ENCODE results near the gene PKNOX1. TPM values are rescaled to one million over a fixed set of nuclear protein-coding genes. Genes with fewer than 3 reads are reported as not detected.
"Not testable (repeated sequence)": the region's sequence is repeated elsewhere in the genome, so short reads cannot be mapped to it uniquely, and the experiment has no call there.

Gene PKNOX1
- total RNA-seq (21.5 TPM), polyA plus RNA-seq (10 to 100 TPM; 13.0 to 22.6 (median 16.8) TPM)

- H3K4me1 Mint-ChIP-seq: peaks cover 4 to 33% (median 20%) of the 10 kb centered on the region in 4 donors
- H3K36me3 Mint-ChIP-seq: peaks cover 10% of the 10 kb centered on the region
Measured at GRCh38 chr21:42973991-42974831, at the start of gene PKNOX1. Gene PKNOX1, plus strand, starts transcription at chr21:42974562. Its CDS starts 29,820 bp downstream, at chr21:43004382.

GRCh38 chr21:42925114-42925926 is 49.0 kb upstream of the PKNOX1 start, which contains the start of gene ERVH48-1:
Gene ERVH48-1, minus strand, starts transcription at chr21:42925630. Its CDS starts 6,624 bp downstream, at chr21:42919006.
- Mint-ChIP-seq H3K9me3 (no peaks in the 10 kb centered on the region), H3K27me3 (peaks cover 4% of the 10 kb centered on the region), H3K36me3 (no peaks in the 10 kb centered on the region), H3K4me1 (peaks cover 0 to 17% (median 12%) of the 10 kb centered on the region in 4 donors), H3K27ac (peak within 1 kb of the TSS; percentile 16 to 87 (median 79)), H3K4me3 (no peak within 1 kb of the TSS)
- H3K27me3 ChIP-seq (ENCODE audit: control insufficient read depth, insufficient read depth, low read length): no peaks in the 10 kb centered on the region
- no peaks in the 10 kb centered on the region for H3K9me3 ChIP-seq (ENCODE audit: control insufficient read depth in 2 of 2, low read length in 2 of 2)
- no peak for ATAC-seq (ENCODE audit: low read depth in 2 of 2)
- peak in 2 of 3 donors; percentile 4 to 48 for DNase-seq
- no peak within 1 kb of the TSS for H3K27ac ChIP-seq (ENCODE audit: insufficient read depth, low read length, poor library complexity, severe bottlenecking)
- no peaks in the 10 kb centered on the region for H3K36me3 ChIP-seq (ENCODE audit: control insufficient read depth, insufficient read depth, low read length)
- no peak within 1 kb of the TSS for H3K4me3 ChIP-seq (ENCODE audit: low read depth, low read length)
- peaks cover 9% of the 10 kb centered on the region for H3K4me1 ChIP-seq (ENCODE audit: control insufficient read depth, insufficient read depth, low read length, poor library complexity, severe bottlenecking)

More at GRCh38 chr21:42973991-42974831, at the start of gene PKNOX1:
- H3K27me3 ChIP-seq (ENCODE audit: control insufficient read depth, insufficient read depth, low read length): no peaks in the 10 kb centered on the region
- no peaks in the 10 kb centered on the region for H3K9me3 ChIP-seq (ENCODE audit: control insufficient read depth in 2 of 2, low read length in 2 of 2)
- Mint-ChIP-seq H3K27ac (peak within 1 kb of the TSS; percentile 83 to 94 (median 91)), H3K9me3 (no peaks in the 10 kb centered on the region), H3K4me3 (peak within 1 kb of the TSS; percentile 90 to 96 (median 92)), H3K27me3 (no peaks in the 10 kb centered on the region)
- peak within 1 kb of the TSS; percentile 82 for H3K4me3 ChIP-seq (ENCODE audit: low read depth, low read length)
- peak; percentile 84 to 87 for ATAC-seq (ENCODE audit: low read depth in 2 of 2)
- peak within 1 kb of the TSS; percentile 93 for H3K27ac ChIP-seq (ENCODE audit: insufficient read depth, low read length, poor library complexity, severe bottlenecking)
- DNase-seq: peak; percentile 99 to 100 (median 99)
- peaks cover 19% of the 10 kb centered on the region for H3K4me1 ChIP-seq (ENCODE audit: control insufficient read depth, insufficient read depth, low read length, poor library complexity, severe bottlenecking)
- peaks cover 2% of the 10 kb centered on the region for H3K36me3 ChIP-seq (ENCODE audit: control insufficient read depth, insufficient read depth, low read length)

GRCh38 chr21:42927474-42928200 is 46.7 kb upstream of the PKNOX1 start:
- H3K9me3 ChIP-seq (ENCODE audit: control insufficient read depth in 2 of 2, low read length in 2 of 2); H3K9me3 Mint-ChIP-seq; H3K4me3 Mint-ChIP-seq; H3K27me3 Mint-ChIP-seq; H3K27me3 ChIP-seq (ENCODE audit: control insufficient read depth, insufficient read depth, low read length); ATAC-seq (ENCODE audit: low read depth in 2 of 2); H3K36me3 Mint-ChIP-seq; H3K27ac ChIP-seq (ENCODE audit: insufficient read depth, low read length, poor library complexity, severe bottlenecking); DNase-seq; H3K36me3 ChIP-seq (ENCODE audit: control insufficient read depth, insufficient read depth, low read length); H3K4me1 ChIP-seq (ENCODE audit: control insufficient read depth, insufficient read depth, low read length, poor library complexity, severe bottlenecking); H3K4me3 ChIP-seq (ENCODE audit: low read depth, low read length): not testable (repeated sequence)
- Mint-ChIP-seq H3K4me1 (peaks cover 0 to 17% (median 12%) of the 10 kb centered on the region in 4 donors), H3K27ac (peak overlapping the region in 1 of 3 donors; percentile 26)

- Histone ChIP-seq H3K4me1 (ENCODE audit: control insufficient read depth, insufficient read depth, low read length, poor library complexity, severe bottlenecking) (no peaks in the 10 kb centered on the region), H3K27me3 (ENCODE audit: control insufficient read depth, insufficient read depth, low read length) (no peaks in the 10 kb centered on the region), H3K4me3 (ENCODE audit: low read depth, low read length) (no peak overlapping the region), H3K9me3 (ENCODE audit: control insufficient read depth in 2 of 2, low read length in 2 of 2) (no peaks in the 10 kb centered on the region), H3K36me3 (ENCODE audit: control insufficient read depth, insufficient read depth, low read length) (no peaks in the 10 kb centered on the region), H3K27ac (ENCODE audit: insufficient read depth, low read length, poor library complexity, severe bottlenecking) (no peak overlapping the region)
- no peak for DNase-seq
- Mint-ChIP-seq H3K4me1 (peaks cover 0 to 2% (median 0%) of the 10 kb centered on the region in 4 donors), H3K27me3 (peaks cover 4% of the 10 kb centered on the region), H3K4me3 (no peak overlapping the region), H3K27ac (no peak overlapping the region), H3K9me3 (no peaks in the 10 kb centered on the region), H3K36me3 (no peaks in the 10 kb centered on the region)
- ATAC-seq (ENCODE audit: low read depth in 2 of 2): no peak
Measured at GRCh38 chr21:42929969-42930368, 44.4 kb upstream of the PKNOX1 start.

GRCh38 chr21:42931560-42932235 is 42.7 kb upstream of the PKNOX1 start:
- H3K4me1 Mint-ChIP-seq: no peaks in the 10 kb centered on the region
- H3K4me1 ChIP-seq (ENCODE audit: control insufficient read depth, insufficient read depth, low read length, poor library complexity, severe bottlenecking): no peaks in the 10 kb centered on the region
- H3K36me3 Mint-ChIP-seq: no peaks in the 10 kb centered on the region
- no peak overlapping the region for H3K4me3 ChIP-seq (ENCODE audit: low read depth, low read length)
- H3K27ac Mint-ChIP-seq: peak overlapping the region in 2 of 3 donors; percentile 17 to 75
- no peak overlapping the region for H3K27ac ChIP-seq (ENCODE audit: insufficient read depth, low read length, poor library complexity, severe bottlenecking)
- H3K4me3 Mint-ChIP-seq: no peak overlapping the region
- no peaks in the 10 kb centered on the region for H3K36me3 ChIP-seq (ENCODE audit: control insufficient read depth, insufficient read depth, low read length)
- H3K9me3 Mint-ChIP-seq: no peaks in the 10 kb centered on the region
- DNase-seq: no peak
- ATAC-seq (ENCODE audit: low read depth in 2 of 2): no peak
- no peaks in the 10 kb centered on the region for H3K9me3 ChIP-seq (ENCODE audit: control insufficient read depth in 2 of 2, low read length in 2 of 2)
- no peaks in the 10 kb centered on the region for H3K27me3 ChIP-seq (ENCODE audit: control insufficient read depth, insufficient read depth, low read length)
- H3K27me3 Mint-ChIP-seq: peaks cover 4% of the 10 kb centered on the region

GRCh38 chr21:42932378-42933136 is 41.8 kb upstream of the PKNOX1 start:
- Mint-ChIP-seq H3K4me3 (peak overlapping the region in 1 of 4 donors; percentile 78), H3K27ac (peak overlapping the region in 2 of 3 donors; percentile 3 to 46)
- H3K4me1 ChIP-seq (ENCODE audit: control insufficient read depth, insufficient read depth, low read length, poor library complexity, severe bottlenecking); H3K27me3 ChIP-seq (ENCODE audit: control insufficient read depth, insufficient read depth, low read length); H3K36me3 Mint-ChIP-seq; H3K9me3 ChIP-seq (ENCODE audit: control insufficient read depth in 2 of 2, low read length in 2 of 2); DNase-seq; H3K27ac ChIP-seq (ENCODE audit: insufficient read depth, low read length, poor library complexity, severe bottlenecking); ATAC-seq (ENCODE audit: low read depth in 2 of 2); H3K36me3 ChIP-seq (ENCODE audit: control insufficient read depth, insufficient read depth, low read length); H3K4me1 Mint-ChIP-seq; H3K9me3 Mint-ChIP-seq; H3K4me3 ChIP-seq (ENCODE audit: low read depth, low read length); H3K27me3 Mint-ChIP-seq: not testable (repeated sequence)

Data from CD4-positive, CD25-positive, alpha-beta regulatory T cell (primary cell).